ENCODE data around the gene EFNB2. TPM values are rescaled to one million over a fixed set of nuclear protein-coding genes. Genes with fewer than 3 reads are reported as not detected.

Gene EFNB2
- total RNA-seq, 1 donor from 2014 or later, result 14.6 TPM

GRCh38 chr13:106466691-106467426, 68.6 kb downstream of the EFNB2 start:
- Histone ChIP-seq H3K4me3 (ENCODE audit: low read length in 3 of 3) (no peak overlapping the region), H3K27ac (ENCODE audit: low read depth, low read length) (no peak overlapping the region), H3K4me1 (ENCODE audit: control insufficient read depth in 3 of 3, insufficient read depth in 3 of 3, low read length in 3 of 3) (peaks cover 0 to 3% (median 2%) of the 10 kb centered on the region in 3 donors), H3K9ac (ENCODE audit: low read depth in 1 of 3, low read length in 3 of 3) (no peak overlapping the region), H3K36me3 (ENCODE audit: control insufficient read depth in 3 of 3, insufficient read depth in 3 of 3, low read length in 3 of 3) (no peaks in the 10 kb centered on the region), H3K27me3 (ENCODE audit: control insufficient read depth in 3 of 3, insufficient read depth in 3 of 3, low read length in 3 of 3) (peaks cover 0 to 2% (median 0%) of the 10 kb centered on the region in 3 donors), H3K9me3 (ENCODE audit: control insufficient read depth in 3 of 3, low read length in 3 of 3) (no peaks in the 10 kb centered on the region)

DNA sequence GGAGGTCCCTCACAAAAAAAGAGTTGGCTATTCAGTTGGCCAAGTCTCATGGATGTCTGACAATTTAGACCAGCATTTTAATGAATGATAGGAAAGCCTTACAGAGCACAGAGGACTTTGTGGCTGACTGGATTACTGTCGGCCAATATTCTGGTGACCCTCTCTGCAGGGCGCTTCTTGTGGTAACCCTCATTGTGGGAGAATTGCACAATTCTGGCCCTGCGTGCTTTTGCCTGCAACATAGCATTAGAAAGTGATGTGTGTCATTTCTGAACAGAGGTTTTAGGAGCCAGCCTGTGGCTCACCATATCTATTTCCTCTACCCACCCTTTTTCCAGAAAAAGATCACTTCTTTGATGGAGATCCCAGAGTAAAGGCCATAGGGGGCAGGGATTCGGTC, 71.4 kb downstream of the EFNB2 start:
- Histone ChIP-seq H3K9me3 (ENCODE audit: control insufficient read depth in 3 of 3, low read length in 3 of 3) (no peaks in the 10 kb centered on the region), H3K9ac (ENCODE audit: low read depth in 1 of 3, low read length in 3 of 3) (no peak overlapping the region), H3K27ac (ENCODE audit: low read depth, low read length) (no peak overlapping the region), H3K4me3 (ENCODE audit: low read length in 3 of 3) (no peak overlapping the region), H3K36me3 (ENCODE audit: control insufficient read depth in 3 of 3, insufficient read depth in 3 of 3, low read length in 3 of 3) (no peaks in the 10 kb centered on the region), H3K27me3 (ENCODE audit: control insufficient read depth in 3 of 3, insufficient read depth in 3 of 3, low read length in 3 of 3) (peaks cover 0 to 2% (median 0%) of the 10 kb centered on the region in 3 donors), H3K4me1 (ENCODE audit: control insufficient read depth in 3 of 3, insufficient read depth in 3 of 3, low read length in 3 of 3) (peaks cover 0 to 2% (median 2%) of the 10 kb centered on the region in 3 donors)

DNA sequence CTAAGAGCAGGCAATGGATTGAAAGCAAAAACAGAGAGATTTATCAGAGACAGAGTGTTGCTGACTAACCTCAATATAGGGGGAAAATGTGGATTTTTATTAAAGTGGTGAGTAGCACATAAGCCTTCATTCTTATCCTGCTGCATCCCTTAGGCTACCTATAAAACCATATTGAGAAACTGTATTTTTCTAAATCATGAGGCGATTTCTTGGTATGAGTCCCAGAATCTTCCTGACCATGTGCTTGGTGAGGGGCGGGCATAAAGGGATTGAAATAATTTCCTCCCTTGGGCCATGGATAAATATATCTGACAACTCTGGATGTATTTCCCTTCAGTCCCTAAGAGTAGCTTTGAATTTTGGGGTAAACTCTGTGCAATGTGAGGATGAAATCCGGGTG, 72.8 kb downstream of the EFNB2 start:
- Histone ChIP-seq H3K27me3 (ENCODE audit: control insufficient read depth in 3 of 3, insufficient read depth in 3 of 3, low read length in 3 of 3) (peaks cover 0 to 2% (median 0%) of the 10 kb centered on the region in 3 donors), H3K9ac (ENCODE audit: low read depth in 1 of 3, low read length in 3 of 3) (no peak overlapping the region), H3K36me3 (ENCODE audit: control insufficient read depth in 3 of 3, insufficient read depth in 3 of 3, low read length in 3 of 3) (no peaks in the 10 kb centered on the region), H3K9me3 (ENCODE audit: control insufficient read depth in 3 of 3, low read length in 3 of 3) (no peaks in the 10 kb centered on the region), H3K27ac (ENCODE audit: low read depth, low read length) (no peak overlapping the region), H3K4me3 (ENCODE audit: low read length in 3 of 3) (no peak overlapping the region), H3K4me1 (ENCODE audit: control insufficient read depth in 3 of 3, insufficient read depth in 3 of 3, low read length in 3 of 3) (no peaks in the 10 kb centered on the region)

- Histone ChIP-seq H3K4me1 (ENCODE audit: control insufficient read depth in 3 of 3, insufficient read depth in 3 of 3, low read length in 3 of 3) (no peaks in the 10 kb centered on the region), H3K36me3 (ENCODE audit: control insufficient read depth in 3 of 3, insufficient read depth in 3 of 3, low read length in 3 of 3) (no peaks in the 10 kb centered on the region), H3K4me3 (ENCODE audit: low read length in 3 of 3) (no peak overlapping the region), H3K9me3 (ENCODE audit: control insufficient read depth in 3 of 3, low read length in 3 of 3) (no peaks in the 10 kb centered on the region), H3K27me3 (ENCODE audit: control insufficient read depth in 3 of 3, insufficient read depth in 3 of 3, low read length in 3 of 3) (peaks cover 0 to 4% (median 0%) of the 10 kb centered on the region in 3 donors), H3K9ac (ENCODE audit: low read depth in 1 of 3, low read length in 3 of 3) (no peak overlapping the region), H3K27ac (ENCODE audit: low read depth, low read length) (no peak overlapping the region)
These were observed 79.7 kb downstream of the EFNB2 start for GRCh38 chr13:106455777-106456176.

DNA sequence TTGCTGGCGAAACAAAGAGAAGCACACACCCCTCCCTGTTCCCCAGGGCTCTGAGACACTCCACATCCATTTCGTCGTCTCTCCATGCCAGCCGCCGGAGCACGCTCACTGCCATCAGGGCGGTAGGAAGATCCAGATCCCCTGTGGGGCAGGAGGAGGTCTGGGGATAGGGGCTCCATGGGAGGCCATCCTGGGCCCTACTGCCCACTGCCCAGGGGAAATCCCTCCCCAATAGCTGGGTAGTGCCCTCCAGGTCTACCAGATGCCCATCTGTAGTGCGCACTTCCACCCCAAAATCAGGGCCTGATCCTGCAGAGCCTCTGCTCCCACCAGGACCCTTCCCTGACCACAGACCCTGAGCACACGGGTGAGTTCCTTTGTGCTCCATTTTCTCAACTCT, 80.3 kb downstream of the EFNB2 start:
- no peak overlapping the region for H3K9ac ChIP-seq (ENCODE audit: low read depth in 1 of 3, low read length in 3 of 3)
- H3K4me1 ChIP-seq (ENCODE audit: control insufficient read depth in 3 of 3, insufficient read depth in 3 of 3, low read length in 3 of 3), result no peaks in the 10 kb centered on the region
- no peaks in the 10 kb centered on the region for H3K9me3 ChIP-seq (ENCODE audit: control insufficient read depth in 3 of 3, low read length in 3 of 3)
- no peak overlapping the region for H3K4me3 ChIP-seq (ENCODE audit: low read length in 3 of 3)
- no peak overlapping the region for H3K27ac ChIP-seq (ENCODE audit: low read depth, low read length)
- H3K36me3 ChIP-seq (ENCODE audit: control insufficient read depth in 3 of 3, insufficient read depth in 3 of 3, low read length in 3 of 3), result no peaks in the 10 kb centered on the region
- peaks cover 0 to 4% (median 0%) of the 10 kb centered on the region in 3 donors for H3K27me3 ChIP-seq (ENCODE audit: control insufficient read depth in 3 of 3, insufficient read depth in 3 of 3, low read length in 3 of 3)

- no peak overlapping the region for H3K27ac ChIP-seq (ENCODE audit: low read depth, low read length)
- no peak overlapping the region for H3K9ac ChIP-seq (ENCODE audit: low read depth in 1 of 3, low read length in 3 of 3)
- H3K36me3 ChIP-seq (ENCODE audit: control insufficient read depth in 3 of 3, insufficient read depth in 3 of 3, low read length in 3 of 3), result no peaks in the 10 kb centered on the region
- H3K27me3 ChIP-seq (ENCODE audit: control insufficient read depth in 3 of 3, insufficient read depth in 3 of 3, low read length in 3 of 3), result peaks cover 0 to 4% (median 0%) of the 10 kb centered on the region in 3 donors
- no peaks in the 10 kb centered on the region for H3K4me1 ChIP-seq (ENCODE audit: control insufficient read depth in 3 of 3, insufficient read depth in 3 of 3, low read length in 3 of 3)
- H3K4me3 ChIP-seq (ENCODE audit: low read length in 3 of 3), result no peak overlapping the region
- no peaks in the 10 kb centered on the region for H3K9me3 ChIP-seq (ENCODE audit: control insufficient read depth in 3 of 3, low read length in 3 of 3)
These were observed 82.4 kb downstream of the EFNB2 start for GRCh38 chr13:106453101-106453500.

GRCh38 chr13:106450991-106451390, 84.5 kb downstream of the EFNB2 start:
- H3K4me3 ChIP-seq (ENCODE audit: low read length in 3 of 3), result no peak overlapping the region
- no peak overlapping the region for H3K27ac ChIP-seq (ENCODE audit: low read depth, low read length)
- no peaks in the 10 kb centered on the region for H3K36me3 ChIP-seq (ENCODE audit: control insufficient read depth in 3 of 3, insufficient read depth in 3 of 3, low read length in 3 of 3)
- no peaks in the 10 kb centered on the region for H3K9me3 ChIP-seq (ENCODE audit: control insufficient read depth in 3 of 3, low read length in 3 of 3)
- H3K27me3 ChIP-seq (ENCODE audit: control insufficient read depth in 3 of 3, insufficient read depth in 3 of 3, low read length in 3 of 3), result peaks cover 0 to 4% (median 0%) of the 10 kb centered on the region in 3 donors
- no peaks in the 10 kb centered on the region for H3K4me1 ChIP-seq (ENCODE audit: control insufficient read depth in 3 of 3, insufficient read depth in 3 of 3, low read length in 3 of 3)
- no peak overlapping the region for H3K9ac ChIP-seq (ENCODE audit: low read depth in 1 of 3, low read length in 3 of 3)

GRCh38 chr13:106449096-106449495, 86.4 kb downstream of the EFNB2 start:
- no peak overlapping the region for H3K9ac ChIP-seq (ENCODE audit: low read depth in 1 of 3, low read length in 3 of 3)
- H3K4me3 ChIP-seq (ENCODE audit: low read length in 3 of 3), result no peak overlapping the region
- no peaks in the 10 kb centered on the region for H3K9me3 ChIP-seq (ENCODE audit: control insufficient read depth in 3 of 3, low read length in 3 of 3)
- no peak overlapping the region for H3K27ac ChIP-seq (ENCODE audit: low read depth, low read length)
- H3K27me3 ChIP-seq (ENCODE audit: control insufficient read depth in 3 of 3, insufficient read depth in 3 of 3, low read length in 3 of 3), result peaks cover 0 to 4% (median 0%) of the 10 kb centered on the region in 3 donors
- H3K36me3 ChIP-seq (ENCODE audit: control insufficient read depth in 3 of 3, insufficient read depth in 3 of 3, low read length in 3 of 3), result no peaks in the 10 kb centered on the region
- no peaks in the 10 kb centered on the region for H3K4me1 ChIP-seq (ENCODE audit: control insufficient read depth in 3 of 3, insufficient read depth in 3 of 3, low read length in 3 of 3)

- no peak overlapping the region for H3K27ac ChIP-seq (ENCODE audit: low read depth, low read length)
- no peaks in the 10 kb centered on the region for H3K9me3 ChIP-seq (ENCODE audit: control insufficient read depth in 3 of 3, low read length in 3 of 3)
- no peak overlapping the region for H3K9ac ChIP-seq (ENCODE audit: low read depth in 1 of 3, low read length in 3 of 3)
- no peaks in the 10 kb centered on the region for H3K27me3 ChIP-seq (ENCODE audit: control insufficient read depth in 3 of 3, insufficient read depth in 3 of 3, low read length in 3 of 3)
- no peaks in the 10 kb centered on the region for H3K36me3 ChIP-seq (ENCODE audit: control insufficient read depth in 3 of 3, insufficient read depth in 3 of 3, low read length in 3 of 3)
- no peak overlapping the region for H3K4me3 ChIP-seq (ENCODE audit: low read length in 3 of 3)
- H3K4me1 ChIP-seq (ENCODE audit: control insufficient read depth in 3 of 3, insufficient read depth in 3 of 3, low read length in 3 of 3), result no peaks in the 10 kb centered on the region
These were observed 89.5 kb downstream of the EFNB2 start for GRCh38 chr13:106445996-106446395.

DNA sequence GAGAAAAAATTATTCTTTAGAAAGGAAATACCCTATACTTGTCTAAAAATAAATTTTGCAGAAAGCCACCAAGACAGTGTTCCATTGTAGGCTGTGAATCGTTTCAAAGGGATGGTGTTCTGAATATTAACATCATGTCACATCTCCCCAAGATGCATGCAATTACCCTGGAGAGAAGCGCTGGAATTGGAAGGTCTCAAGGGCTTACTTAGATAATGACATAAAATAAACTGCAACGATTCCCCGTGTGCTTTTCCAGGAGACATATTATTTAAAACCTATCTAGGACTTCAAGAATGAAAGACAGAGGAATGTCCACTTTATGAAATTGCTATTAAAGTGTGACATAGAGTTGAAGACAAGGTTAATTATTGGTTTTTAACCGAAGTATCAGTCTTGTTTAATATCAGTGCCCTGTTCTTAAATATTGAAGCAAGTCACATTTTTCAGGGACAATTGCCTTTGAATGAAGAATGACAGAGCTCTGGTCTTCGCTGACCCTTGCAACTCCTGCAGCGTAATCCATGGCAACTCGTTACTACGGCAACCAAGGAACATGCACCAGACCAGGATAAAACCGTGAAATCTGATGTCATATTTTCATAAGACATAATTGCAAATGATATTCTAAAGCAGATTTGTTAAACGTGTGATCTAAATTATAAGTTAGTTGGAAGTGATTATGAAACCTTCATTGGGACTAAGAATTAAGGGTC, 91.7 kb downstream of the EFNB2 start:
- Histone ChIP-seq H3K9ac (ENCODE audit: low read depth in 1 of 3, low read length in 3 of 3) (no peak overlapping the region), H3K4me1 (ENCODE audit: control insufficient read depth in 3 of 3, insufficient read depth in 3 of 3, low read length in 3 of 3) (no peaks in the 10 kb centered on the region), H3K4me3 (ENCODE audit: low read length in 3 of 3) (no peak overlapping the region), H3K27me3 (ENCODE audit: control insufficient read depth in 3 of 3, insufficient read depth in 3 of 3, low read length in 3 of 3) (no peaks in the 10 kb centered on the region), H3K9me3 (ENCODE audit: control insufficient read depth in 3 of 3, low read length in 3 of 3) (no peaks in the 10 kb centered on the region), H3K27ac (ENCODE audit: low read depth, low read length) (no peak overlapping the region), H3K36me3 (ENCODE audit: control insufficient read depth in 3 of 3, insufficient read depth in 3 of 3, low read length in 3 of 3) (no peaks in the 10 kb centered on the region)

Data from skeletal muscle tissue (tissue), 4 donors.